Measurements from ENCODE around the gene FAM222B. TPM values are rescaled to one million over a fixed set of nuclear protein-coding genes. Genes with fewer than 3 reads are reported as not detected.

The FAM222B gene
- total and polyA plus RNA-seq, 2 of the 4 experiments (the other 2 are of a cell fraction) = 2.5 to 10.8 TPM

- POLR2A ChIA-PET (ENCODE audit: unreplicated experiment) = interaction anchor here (1.3 kb wide), 1 partner anchor 14 kb away, joined by 3 read pairs; no protein-coding TSS in a partner anchor
- no peak overlapping the region for H3K9ac ChIP-seq (ENCODE audit: low read depth, low read length)
Observed at GRCh38 chr17:28724500-28725165, 118.0 kb downstream of the FAM222B start.

More at GRCh38 chr17:28724500-28725165, 118.0 kb downstream of the FAM222B start:
- dilution Hi-C loops (cut with HindIII; ENCODE audit: low sequenced_read_pairs, unreplicated experiment) (no loop called here), in situ Hi-C loops (cut with MboI; ENCODE audit: low sequenced_read_pairs) (no loop called here), intact Hi-C loops (cut with micrococcal nuclease) (no loop called here)
- Histone ChIP-seq H3K27me3 (ENCODE audit: control insufficient read depth, insufficient read depth, low read length) (no peaks in the 10 kb centered on the region), H2BK15ac (ENCODE audit: low read depth, low read length) (no peak overlapping the region), H2BK120ac (ENCODE audit: low read depth, low read length) (no peak overlapping the region), H3K9me1 (ENCODE audit: insufficient read depth, low read length) (no peaks in the 10 kb centered on the region), H2BK20ac (ENCODE audit: low read depth, low read length) (no peak overlapping the region), H4K20me1 (ENCODE audit: insufficient read depth, low read length) (peaks cover 45% of the 10 kb centered on the region), H2AFZ (replicated peaks; ENCODE audit: low read length, poor library complexity) (no peak overlapping the region), H3K79me1 (ENCODE audit: low read depth in 1 of 2, low read length in 2 of 2) (peaks cover 10 to 49% of the 10 kb centered on the region in 2 experiments; a peak in 3 of 4 replicates), H3K27ac (ENCODE audit: insufficient read depth, low read length) (no peak overlapping the region), H3K14ac (replicated peaks; ENCODE audit: low read depth, low read length) (peak overlapping the region; percentile 13; the same call in 1 of the 2 replicates), H4K91ac (ENCODE audit: insufficient read depth, low read depth, low read length) (no peak overlapping the region), H3K4me2 (ENCODE audit: low read depth, low read length) (peak overlapping the region; percentile 98; the same call in 1 of the 2 replicates), H4K8ac (ENCODE audit: low read depth in 2 of 2, low read length in 2 of 2) (peak overlapping the region; percentile 10 to 59; a peak in 3 of 4 replicates), H2AK5ac (ENCODE audit: low read depth, low read length) (peak overlapping the region; percentile 18; the same call in 1 of the 2 replicates), H3K18ac (ENCODE audit: low read depth, low read length) (no peak overlapping the region), H4K5ac (ENCODE audit: low read depth, low read length) (no peak overlapping the region), H2AK9ac (replicated peaks; ENCODE audit: low read depth, low read length, poor library complexity) (peak overlapping the region; percentile 26), H2BK5ac (ENCODE audit: low read depth, low read length, poor library complexity, severe bottlenecking) (no peak overlapping the region), H3K4me3 (ENCODE audit: insufficient read depth, low read depth, low read length) (no peak overlapping the region), H3K36me3 (ENCODE audit: control insufficient read depth, insufficient read depth, low read length) (peaks cover 36% of the 10 kb centered on the region), H3K23ac (ENCODE audit: low read depth, low read length) (peak overlapping the region; percentile 70), H3K4ac (ENCODE audit: low read depth, low read length) (peak overlapping the region; percentile 88; the same call in 1 of the 2 replicates), H3K9me3 (ENCODE audit: control insufficient read depth, insufficient read depth, low read length) (no peaks in the 10 kb centered on the region), H3K4me1 (ENCODE audit: control insufficient read depth, insufficient read depth, low read length) (peaks cover 12% of the 10 kb centered on the region), H3K56ac (ENCODE audit: extremely low read depth, insufficient read depth, low read length) (no peak overlapping the region)
- ATAC-seq (ENCODE audit: low read depth) (no peak), DNase-seq (no peak)
- 100% methylated on average over 2 of the region's 10 CpGs; no CpG with 5 or more reads in 1 of the 2 experiments for WGBS, 2 experiments (ENCODE audit: extremely low coverage in 2 of 2, insufficient read length in 1 of 2)
- CTCF ChIA-PET = interaction anchor here (0.7 kb wide), 1 partner anchor 314 kb away, joined by 3 read pairs; no protein-coding TSS in a partner anchor
- no TSS peak for BruUV-seq (replicated peaks)
- no peak for TF ChIP-seq MXI1 (IDR thresholded peaks at IDR 0.05; ENCODE audit: borderline replicate concordance, low read depth, low read length)
- no peak for TF ChIP-seq CTCF (conservative IDR thresholded peaks at IDR 0.05; ENCODE audit: low read depth, low read length)
- no peak for TF ChIP-seq USF2 (IDR thresholded peaks at IDR 0.05; ENCODE audit: low read depth, low read length)

Data from IMR-90 (cell line).